HG03108 (cell line): Measurements from ENCODE around the gene RSPRY1.
"Not testable (repeated sequence)": the region's sequence is repeated elsewhere in the genome, so short reads cannot be mapped to it uniquely, and the experiment has no call there.

Experiments
- ATAC-seq: cut with Tn5 transposase; IDR thresholded peaks from one replicate; pipeline ENCODE4 v1.9.1; 2021; ENCODE audit warnings: moderate library complexity; ENCODE audit not compliant: unreplicated experiment

RSPRY1 gene

DNA sequence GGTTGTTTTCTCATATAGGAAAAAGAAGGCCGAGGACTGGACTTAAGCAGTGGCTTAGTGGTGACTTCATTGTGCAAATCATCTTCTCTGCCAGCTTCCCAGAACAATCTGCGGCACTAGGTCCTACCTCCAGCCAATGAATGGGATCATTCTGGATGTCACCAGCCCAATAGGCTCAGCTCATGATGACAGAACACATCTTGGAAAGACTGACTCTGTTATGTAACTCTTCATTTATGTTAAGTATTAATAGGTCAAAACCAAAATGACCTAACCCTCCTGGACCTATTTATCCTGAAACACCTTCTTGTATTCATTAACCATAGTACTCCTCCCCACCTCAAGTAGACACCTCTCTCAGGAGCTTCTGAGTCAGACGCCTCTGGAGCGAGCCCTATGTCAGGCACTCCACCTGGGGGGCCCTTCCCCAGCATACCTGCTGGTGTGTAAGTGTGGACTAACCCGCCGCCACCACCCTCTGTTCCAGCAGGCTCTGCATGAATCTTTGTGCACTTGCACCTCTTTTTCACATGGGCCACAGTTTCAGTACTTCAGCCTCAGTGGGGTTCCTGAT is 66.1 kb downstream of the RSPRY1 start:
- no peak for ATAC-seq

DNA sequence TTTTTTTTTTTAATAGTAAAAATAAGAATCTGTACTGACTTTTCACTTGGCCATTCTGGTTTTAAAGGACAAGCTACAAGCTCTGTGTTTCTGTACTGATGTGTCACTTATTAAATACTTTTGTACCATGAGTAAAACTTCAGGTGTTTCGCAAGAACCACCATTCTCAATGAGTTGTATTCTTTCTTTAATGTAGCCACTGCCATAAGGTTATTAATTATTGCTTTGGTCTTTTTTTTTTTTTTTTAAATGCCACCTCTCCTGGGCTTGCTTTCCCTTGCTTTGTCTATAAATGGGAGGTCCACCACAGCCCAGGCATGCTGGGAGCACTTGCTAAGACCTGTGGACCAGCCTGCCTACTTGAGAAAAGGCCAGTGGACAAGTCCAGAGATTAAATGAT is 67.3 kb downstream of the RSPRY1 start:
- no peak for ATAC-seq

DNA sequence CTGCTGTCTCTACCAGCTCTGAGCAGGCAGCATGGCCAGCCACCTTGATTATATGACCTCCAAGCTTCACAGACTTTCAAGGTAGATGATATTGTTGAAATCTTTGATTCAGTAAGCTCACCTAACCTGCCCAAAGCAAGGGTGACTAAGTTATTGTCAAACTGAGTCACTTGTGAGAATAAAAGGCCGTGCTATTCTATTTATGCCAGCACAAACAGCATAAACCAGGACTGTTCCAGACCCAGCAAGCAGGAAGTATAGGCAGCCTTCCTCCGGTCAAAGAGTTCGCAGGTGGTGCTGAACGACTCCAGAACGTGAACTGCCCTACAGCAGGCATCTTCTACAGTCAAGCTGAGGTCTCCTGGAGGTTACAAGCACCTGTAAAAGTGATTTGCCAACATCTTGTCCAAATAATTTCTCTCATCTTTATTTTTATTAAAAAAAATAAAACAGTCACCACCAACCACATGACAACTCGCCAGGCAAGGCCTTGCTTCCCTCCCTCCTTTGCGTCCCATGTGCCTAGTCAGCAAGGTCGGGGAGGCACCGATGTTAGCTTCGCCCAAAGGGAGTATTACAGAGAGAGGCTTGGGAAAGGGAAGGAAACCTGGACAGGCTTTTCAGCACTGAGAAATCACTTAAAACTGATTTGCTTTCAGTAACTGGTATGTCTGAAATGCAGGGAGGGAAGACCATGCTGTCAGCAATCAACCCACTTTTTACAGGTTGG is 69.7 kb downstream of the RSPRY1 start:
- ATAC-seq = no peak

DNA sequence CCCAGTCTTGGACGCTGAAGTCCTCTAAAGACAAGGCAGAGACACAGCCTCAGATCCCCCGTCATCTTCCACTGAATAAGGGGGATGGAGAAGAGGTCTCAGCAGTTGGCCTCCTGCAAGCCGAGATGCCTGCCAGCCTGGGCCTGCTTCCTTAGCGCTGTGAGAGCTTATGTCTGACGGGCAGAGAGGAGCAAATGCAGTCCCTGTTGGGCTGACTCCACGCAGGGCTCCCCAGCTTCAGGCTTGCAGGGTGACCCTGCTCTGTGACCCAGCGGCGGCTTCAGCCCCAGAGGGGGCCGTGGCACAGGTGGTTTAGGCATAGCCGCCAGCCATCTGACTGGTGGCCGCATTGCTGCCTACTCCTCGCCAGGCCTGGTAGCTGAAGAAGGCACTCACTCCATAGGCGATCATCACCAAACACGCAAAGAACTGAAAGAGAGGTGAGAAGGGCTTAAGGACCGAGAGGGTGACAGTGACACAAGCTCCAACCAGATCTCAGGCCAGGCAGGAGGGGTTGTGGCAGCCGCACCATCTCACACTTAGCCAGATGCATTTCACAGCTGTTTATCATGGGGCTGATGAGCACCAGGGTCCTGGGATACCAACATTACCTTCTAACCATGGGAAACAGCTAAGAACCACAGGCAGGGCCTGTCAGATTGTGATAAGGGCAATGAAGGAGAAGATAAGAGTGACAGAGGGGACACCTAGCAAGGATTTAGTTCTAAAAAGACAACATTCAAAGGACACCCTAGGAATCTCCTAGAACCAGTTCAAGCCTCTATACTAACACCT is 70.7 kb downstream of the RSPRY1 start:
- no peak for ATAC-seq

DNA sequence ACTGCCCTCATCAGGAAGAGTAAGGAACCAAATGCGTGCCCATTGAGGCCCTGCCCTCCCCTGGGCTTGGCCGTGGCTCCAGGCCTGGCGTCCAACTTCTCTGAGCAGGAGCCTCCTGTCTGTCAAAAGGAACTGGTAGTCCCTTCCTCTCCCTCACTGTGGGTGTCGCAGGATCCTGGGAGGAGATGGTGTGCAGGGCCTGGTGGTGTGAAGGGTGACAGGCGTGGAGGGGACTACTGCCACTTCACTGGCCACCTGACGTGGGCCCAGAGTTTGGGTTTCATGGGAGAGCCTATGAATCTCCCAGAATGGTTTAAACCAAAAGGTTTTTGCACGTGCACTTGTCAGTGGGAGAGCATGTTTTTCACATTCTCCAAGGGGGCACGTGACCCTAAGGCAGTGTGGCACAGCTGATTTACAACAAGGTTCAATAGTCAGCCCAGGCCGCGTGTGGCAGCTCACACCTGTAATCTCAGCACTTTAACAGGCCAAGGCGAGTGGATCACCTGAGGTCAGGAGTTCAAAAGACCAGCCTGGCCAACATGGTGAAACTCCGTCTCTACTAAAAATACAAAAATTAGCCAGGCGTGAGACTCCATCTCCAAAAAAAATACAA is 71.4 kb downstream of the RSPRY1 start:
- no peak for ATAC-seq

DNA sequence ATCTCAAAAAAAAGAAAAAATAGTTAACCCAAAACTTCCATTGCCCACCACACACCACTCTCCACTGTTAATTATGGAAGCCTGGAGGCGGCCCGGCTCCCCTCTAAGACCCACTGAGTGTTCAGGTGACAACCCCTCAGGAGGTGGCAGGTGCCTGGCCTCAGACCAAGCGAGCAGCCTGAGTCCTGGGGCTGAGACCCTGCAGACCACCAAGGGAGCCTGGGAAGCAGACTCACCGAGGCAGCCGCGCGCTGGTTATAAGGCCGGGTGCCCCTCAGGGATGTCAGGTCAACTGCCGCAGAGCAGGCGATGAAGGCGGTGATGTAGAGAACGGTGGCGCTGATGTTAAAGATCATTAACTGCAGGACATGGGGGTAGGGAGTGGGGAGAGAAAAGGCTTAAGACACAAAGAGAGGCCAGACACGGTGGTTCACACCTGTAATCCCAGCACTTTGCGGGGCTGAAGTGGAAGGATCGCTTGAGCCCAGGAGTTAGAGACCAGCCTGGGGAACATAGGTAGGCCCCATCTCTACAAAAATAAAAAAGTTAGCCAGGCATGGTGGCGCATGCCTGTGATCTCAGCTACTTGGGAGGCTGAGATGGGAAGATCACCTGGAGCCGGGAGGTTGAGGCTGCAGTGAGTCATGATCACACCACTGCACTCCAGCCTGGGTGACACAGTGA is 72.2 kb downstream of the RSPRY1 start:
- ATAC-seq = no peak

DNA sequence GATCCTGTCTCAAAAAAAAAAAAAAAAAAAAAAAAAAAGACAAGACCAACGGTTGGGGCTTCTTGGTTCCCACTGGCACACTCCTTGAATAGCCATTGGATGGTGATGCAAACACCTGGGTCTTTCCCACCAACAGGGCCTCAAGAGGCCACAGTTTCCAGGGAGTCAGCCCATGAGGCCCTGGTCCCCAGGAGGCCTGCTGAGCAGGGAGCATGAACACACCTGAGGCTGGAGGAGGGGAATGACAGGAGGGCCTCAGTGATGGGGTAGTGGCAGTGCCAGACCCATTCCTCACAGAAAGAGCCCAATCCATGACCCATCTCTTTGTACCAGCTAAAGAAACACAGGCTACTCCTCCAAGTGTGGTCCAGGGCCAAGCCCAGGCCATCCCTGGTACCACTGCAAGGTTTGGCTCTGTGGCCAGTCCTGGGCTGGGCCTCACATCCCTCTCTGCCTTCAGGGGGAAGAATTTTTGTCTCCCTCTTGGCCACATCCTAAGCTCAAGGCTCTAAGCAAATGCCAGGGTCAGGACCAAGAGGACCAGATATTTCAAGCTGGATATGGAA is 72.9 kb downstream of the RSPRY1 start:
- no peak for ATAC-seq

DNA sequence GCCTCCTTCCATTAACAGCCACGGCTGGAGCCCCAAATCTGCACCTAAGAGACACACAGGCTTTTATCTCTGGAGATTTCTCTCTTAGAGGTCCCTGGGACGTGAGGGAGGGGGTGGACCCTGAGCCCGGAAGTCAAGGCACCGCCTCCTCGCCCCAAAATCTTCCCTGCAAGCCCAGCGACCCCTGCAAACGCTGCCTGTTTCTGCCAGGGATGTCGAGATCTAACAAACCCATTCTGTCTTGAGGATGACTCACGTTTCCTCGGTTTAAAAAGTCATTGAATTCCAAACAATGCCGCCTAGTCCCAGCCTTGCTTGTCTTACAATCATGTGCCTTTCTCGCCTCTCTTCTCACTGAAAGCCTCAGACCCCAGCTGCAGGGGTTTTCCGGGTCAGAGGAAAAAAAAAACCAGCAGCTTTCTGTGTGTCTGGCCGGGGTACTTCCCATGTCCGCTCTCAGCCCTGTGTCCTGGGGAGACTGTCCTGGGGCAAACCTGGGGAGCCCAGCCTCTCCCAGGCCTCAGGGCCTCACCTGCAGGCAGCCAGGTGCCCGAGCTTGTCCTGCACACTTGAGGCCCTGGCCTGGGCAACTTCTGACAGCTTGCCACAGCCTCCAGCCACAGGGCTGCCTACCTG is 74.3 kb downstream of the RSPRY1 start:
- ATAC-seq = no peak

DNA sequence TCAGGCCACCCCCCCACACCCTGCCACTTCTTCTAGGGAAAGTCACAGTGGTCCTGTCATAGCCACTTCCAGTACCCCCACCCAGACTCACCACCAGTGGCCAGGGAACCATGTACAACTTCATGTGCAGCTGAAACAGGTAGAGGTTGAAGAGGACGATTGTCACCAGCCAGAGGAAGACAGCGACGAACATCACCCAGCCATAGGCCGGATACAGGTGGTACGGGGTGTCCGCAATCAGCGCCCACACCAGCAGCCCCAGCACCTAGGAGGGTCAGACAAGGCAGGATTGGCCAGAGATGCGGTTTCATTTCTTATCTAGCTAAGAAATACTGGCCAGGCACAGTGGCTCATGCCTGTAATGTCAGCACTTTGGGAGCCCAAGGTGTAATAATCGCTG is 75.7 kb downstream of the RSPRY1 start:
- ATAC-seq = no peak

DNA sequence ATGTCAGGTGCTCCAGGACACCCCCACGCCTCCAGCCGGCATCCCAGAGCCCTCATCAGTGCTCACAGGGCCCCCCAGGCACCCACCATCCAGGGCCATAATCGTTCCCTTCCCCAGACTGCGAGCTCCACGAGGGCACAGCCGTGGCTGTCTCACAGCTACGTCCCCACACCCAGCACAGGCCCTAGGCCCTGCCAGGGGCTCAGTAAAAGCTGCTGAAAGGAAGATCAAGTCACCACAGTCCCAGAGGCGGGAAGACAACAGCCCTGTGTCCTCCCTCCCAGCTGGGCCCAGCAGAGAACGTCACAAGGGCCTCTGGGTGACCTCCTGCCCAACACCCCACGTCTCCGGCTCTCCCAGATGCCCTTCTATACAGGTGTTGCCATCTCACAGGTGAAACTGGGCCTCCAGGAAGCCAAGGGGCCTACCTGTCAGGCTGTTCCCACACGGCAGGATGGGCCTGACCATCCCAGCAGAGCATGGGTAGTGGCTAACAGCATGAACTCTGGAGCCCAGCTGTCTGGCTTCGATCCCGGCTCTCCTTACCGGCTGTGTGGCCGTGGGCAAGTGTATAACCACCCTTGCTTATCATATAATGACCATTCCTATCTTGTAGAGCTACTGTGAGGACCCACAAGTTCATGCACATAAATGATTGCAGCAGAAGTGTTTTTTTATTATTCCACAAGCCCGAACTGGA is 76.9 kb downstream of the RSPRY1 start:
- ATAC-seq = no peak

DNA sequence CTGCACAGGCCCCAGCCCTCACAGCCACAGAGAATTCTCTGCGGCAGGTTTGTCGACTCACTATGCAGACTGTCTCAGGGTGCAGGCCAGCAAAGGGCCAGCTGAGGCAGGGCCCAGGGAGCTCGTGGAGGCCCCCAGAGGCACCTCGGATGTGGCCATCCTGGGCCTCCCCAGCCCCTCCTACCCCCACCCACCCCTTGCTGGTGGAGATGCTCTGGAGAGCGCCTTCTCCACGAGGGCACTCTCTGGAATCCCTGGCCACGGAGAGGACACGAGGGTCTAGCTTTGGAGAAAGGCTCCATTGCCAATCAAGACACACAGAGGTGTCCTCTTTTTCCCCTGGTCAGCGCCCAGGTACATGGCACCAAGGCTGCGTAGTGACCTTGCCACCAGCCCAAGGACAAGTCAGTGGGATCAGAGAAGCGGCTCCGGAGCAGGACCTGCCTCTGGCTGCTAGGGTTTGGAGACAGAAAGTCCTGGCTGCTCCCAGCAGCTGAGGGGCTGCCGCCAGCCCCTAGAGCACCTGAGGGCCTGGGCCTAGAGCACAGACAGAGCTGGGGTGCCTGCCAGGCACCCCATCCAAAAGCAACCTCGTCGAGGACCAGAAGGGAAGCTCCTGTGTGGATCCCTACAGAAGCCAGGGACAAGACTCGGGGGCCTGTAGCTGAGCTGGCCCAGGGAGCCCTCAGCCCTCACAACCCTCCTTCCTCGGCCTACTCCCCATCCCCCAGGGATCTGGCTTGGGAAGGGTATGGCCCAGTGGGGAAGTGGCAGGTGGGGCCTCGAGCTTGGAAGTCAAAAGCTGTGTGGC is 77.6 kb downstream of the RSPRY1 start:
- ATAC-seq = no peak

DNA sequence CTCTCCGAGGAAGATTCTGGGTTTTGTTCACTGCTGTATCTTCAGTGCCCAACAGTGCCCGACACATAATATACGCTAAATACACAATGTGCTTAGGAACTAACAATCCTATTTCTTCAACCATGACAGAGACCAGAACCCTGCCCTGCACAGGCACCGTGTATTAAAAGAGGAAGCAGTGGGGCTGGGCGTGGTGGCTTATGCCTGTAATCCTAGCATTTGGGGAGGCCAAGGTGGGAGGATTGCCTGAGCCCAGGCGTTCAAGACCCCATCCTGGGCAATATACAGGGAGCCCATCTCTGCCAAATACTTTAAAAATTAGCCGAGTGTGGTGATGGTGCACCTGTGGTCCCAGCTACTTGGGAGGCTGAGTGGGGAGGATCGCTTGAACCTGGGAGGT is 78.3 kb downstream of the RSPRY1 start:
- ATAC-seq = no peak

DNA sequence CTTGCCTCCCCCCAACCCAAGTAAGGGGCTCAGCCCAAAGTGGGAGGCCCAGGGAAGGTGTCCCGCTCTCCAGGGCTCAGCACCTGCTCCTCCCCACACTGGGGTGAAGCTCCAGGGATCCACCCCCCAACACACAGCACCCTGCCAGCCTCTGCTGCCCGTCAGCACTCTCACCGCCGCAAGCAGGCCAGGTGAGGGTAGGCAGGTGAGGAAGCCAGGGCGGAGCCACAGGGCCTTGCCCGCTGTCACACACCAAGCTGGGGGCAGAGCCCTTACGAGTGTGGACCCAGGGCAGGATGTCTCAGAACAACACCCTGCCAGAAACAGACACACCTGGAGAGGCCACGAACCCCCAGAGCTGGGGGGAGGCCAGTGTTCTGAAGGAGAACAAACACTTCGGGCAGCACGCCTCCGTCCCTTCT is 78.8 kb downstream of the RSPRY1 start:
- ATAC-seq = no peak

DNA sequence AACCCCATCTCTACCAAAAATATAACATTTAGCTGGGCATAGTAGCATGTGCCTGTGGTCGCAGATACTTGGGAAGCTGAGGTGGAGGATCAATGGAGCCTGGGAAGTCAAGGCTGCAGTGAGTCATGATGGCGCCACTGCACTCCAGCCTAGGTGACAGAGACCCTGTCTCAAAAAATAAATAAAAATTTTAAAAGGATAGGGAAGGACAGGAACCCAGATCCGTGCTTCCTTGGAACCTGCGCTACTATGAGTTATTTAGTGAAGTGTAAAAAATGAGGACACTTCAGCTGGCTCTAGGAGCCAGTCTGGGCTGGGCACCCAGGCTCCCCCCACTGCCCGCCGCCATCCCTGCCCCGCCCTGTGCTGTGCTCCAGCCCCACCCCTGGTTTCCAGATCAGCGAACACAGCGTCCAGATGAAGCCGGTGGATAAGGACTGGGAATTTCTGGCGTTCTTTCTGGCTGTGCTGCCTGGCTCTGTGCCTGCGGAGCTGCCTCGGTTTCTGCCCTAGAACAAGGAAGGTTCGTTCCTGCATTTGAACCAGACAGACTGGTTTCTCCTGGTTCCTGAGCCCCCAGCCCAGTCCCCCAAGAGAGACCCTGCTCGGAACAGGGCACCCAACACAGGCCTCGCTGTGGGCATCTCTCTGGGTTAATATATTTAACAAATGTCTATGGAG is 79.9 kb downstream of the RSPRY1 start:
- no peak for ATAC-seq

DNA sequence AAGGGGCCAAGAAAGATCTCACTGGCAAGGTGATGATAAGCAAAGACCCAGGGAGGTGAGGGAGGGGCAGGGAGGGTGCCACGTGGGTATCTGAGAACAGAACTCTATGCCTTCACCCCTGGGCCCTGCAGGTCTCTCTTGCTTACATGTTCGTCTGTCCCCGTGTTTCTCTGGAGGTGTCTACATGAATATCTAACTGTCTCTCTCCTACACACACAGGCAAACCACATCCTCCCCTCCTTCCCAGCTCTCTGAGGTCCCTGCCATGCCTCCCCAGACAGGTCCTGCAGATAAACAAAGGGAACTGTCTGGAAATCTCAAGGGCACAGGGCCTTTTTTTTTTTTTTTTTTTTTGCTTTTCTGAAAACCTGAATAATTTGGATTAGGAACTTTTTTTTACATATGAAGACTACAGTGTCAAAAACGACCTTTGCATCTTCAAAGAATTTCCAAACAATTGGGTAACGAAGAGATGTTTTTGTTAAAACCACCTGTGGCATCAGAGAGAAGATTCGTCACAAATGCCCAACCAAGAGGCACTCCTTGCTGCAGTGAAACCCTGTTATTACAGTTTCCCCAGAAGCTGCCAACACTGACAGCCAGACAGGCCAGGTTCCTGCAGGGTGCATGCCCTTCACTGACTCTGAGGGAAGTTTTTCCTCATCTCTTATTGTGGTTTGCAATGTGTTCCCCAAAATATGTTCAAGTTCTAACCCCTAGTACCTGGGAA is 80.6 kb downstream of the RSPRY1 start:
- no peak for ATAC-seq

DNA sequence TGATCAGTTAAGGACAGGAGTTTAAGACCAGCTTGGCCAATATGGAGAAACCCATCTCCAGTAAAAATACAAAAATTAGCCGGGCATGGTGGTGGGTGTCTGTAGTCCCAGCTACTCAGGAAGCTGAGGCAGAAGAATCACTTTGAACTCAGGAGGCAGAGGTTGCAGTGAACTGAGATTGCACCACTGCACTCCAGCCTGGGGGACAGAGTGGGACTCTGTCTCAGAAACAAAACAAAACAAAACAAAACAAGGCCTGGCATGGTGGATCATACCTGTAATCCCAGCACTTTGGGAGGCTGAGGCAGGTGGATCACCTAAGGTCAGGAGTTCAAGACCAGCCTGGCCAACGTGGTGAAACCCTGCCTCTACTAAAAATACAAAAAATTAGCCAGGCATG is 81.2 kb downstream of the RSPRY1 start:
- not testable (repeated sequence) for ATAC-seq
